ENCODE measurements around the gene VPS13A. TPM values are rescaled to one million over a fixed set of nuclear protein-coding genes. Genes with fewer than 3 reads are reported as not detected.
A peak's percentile ranks its signal among the peaks of the same experiment; 100 is the strongest.

The VPS13A gene
- total and polyA plus RNA-seq, 2 donors (not counting 1 experiment from before 2014, with no cell fraction given) = 12.8 to 39.3 TPM

GRCh38 chr9:77271023-77271690 lies 93.8 kb downstream of the VPS13A start:
- no peaks in the 10 kb centered on the region for H3K9me3 ChIP-seq (ENCODE audit: control insufficient read depth, insufficient read depth, low read depth, low read length)
- no peaks in the 10 kb centered on the region for H3K79me2 ChIP-seq (ENCODE audit: control insufficient read depth, insufficient read depth, low read length)
- peak in 1 of 2 donors; percentile 2 for DNase-seq (ENCODE audit: low read depth in 2 of 2)
- no peak overlapping the region for H2AFZ ChIP-seq (ENCODE audit: low read length)
- no peaks in the 10 kb centered on the region for H4K20me1 ChIP-seq (ENCODE audit: control insufficient read depth, extremely low read depth, insufficient read depth, low read length)
- TF ChIP-seq CTCF (conservative IDR thresholded peaks at IDR 0.05 in 1 of 2, IDR thresholded peaks at IDR 0.05 in 1 of 2; ENCODE audit: low read depth in 1 of 2, low read length in 2 of 2) = no peak
- no peak for TF ChIP-seq EZH2 (IDR thresholded peaks at IDR 0.05; ENCODE audit: low read length, missing control alignments)
- H3K9ac ChIP-seq (ENCODE audit: insufficient read depth, low read length) = no peak overlapping the region
- no peak overlapping the region for H3K4me3 ChIP-seq (replicated peaks in 1 of 4; ENCODE audit: control extremely low read depth in 1 of 4, insufficient read depth in 1 of 4, low read depth in 3 of 4, low read length in 4 of 4)
- no peaks in the 10 kb centered on the region for H3K36me3 ChIP-seq (ENCODE audit: control insufficient read depth, insufficient read depth, low read length)
- no peak overlapping the region for H3K4me2 ChIP-seq (ENCODE audit: extremely low read depth, insufficient read depth, low read length)
- no peak overlapping the region for H3K27ac ChIP-seq (ENCODE audit: insufficient read depth, low read length)
- H3K27me3 ChIP-seq (ENCODE audit: control insufficient read depth, insufficient read depth, low read length) = no peaks in the 10 kb centered on the region
- H3K4me1 ChIP-seq (ENCODE audit: control insufficient read depth, extremely low read depth, insufficient read depth, low read length) = no peaks in the 10 kb centered on the region

GRCh38 chr9:77276799-77277198 lies 99.5 kb downstream of the VPS13A start:
- no peak for TF ChIP-seq CTCF (conservative IDR thresholded peaks at IDR 0.05 in 1 of 2, IDR thresholded peaks at IDR 0.05 in 1 of 2; ENCODE audit: low read depth in 1 of 2, low read length in 2 of 2)
- TF ChIP-seq EZH2 (IDR thresholded peaks at IDR 0.05; ENCODE audit: low read length, missing control alignments) = no peak
- Histone ChIP-seq H3K4me3 (replicated peaks in 1 of 4; ENCODE audit: control extremely low read depth in 1 of 4, insufficient read depth in 1 of 4, low read depth in 3 of 4, low read length in 4 of 4) (no peak overlapping the region), H3K4me2 (ENCODE audit: extremely low read depth, insufficient read depth, low read length) (no peak overlapping the region), H3K79me2 (ENCODE audit: control insufficient read depth, insufficient read depth, low read length) (no peaks in the 10 kb centered on the region), H3K27ac (ENCODE audit: insufficient read depth, low read length) (no peak overlapping the region), H4K20me1 (ENCODE audit: control insufficient read depth, extremely low read depth, insufficient read depth, low read length) (no peaks in the 10 kb centered on the region), H2AFZ (ENCODE audit: low read length) (no peak overlapping the region), H3K4me1 (ENCODE audit: control insufficient read depth, extremely low read depth, insufficient read depth, low read length) (no peaks in the 10 kb centered on the region), H3K9me3 (ENCODE audit: control insufficient read depth, insufficient read depth, low read depth, low read length) (no peaks in the 10 kb centered on the region), H3K36me3 (ENCODE audit: control insufficient read depth, insufficient read depth, low read length) (no peaks in the 10 kb centered on the region), H3K9ac (ENCODE audit: insufficient read depth, low read length) (no peak overlapping the region), H3K27me3 (ENCODE audit: control insufficient read depth, insufficient read depth, low read length) (no peaks in the 10 kb centered on the region)
- no peak for DNase-seq (ENCODE audit: low read depth in 2 of 2)

- H3K9ac ChIP-seq (ENCODE audit: insufficient read depth, low read length) = no peak overlapping the region
- H3K27ac ChIP-seq (ENCODE audit: insufficient read depth, low read length) = no peak overlapping the region
- H2AFZ ChIP-seq (ENCODE audit: low read length) = no peak overlapping the region
- no peak overlapping the region for H3K4me2 ChIP-seq (ENCODE audit: extremely low read depth, insufficient read depth, low read length)
- no peaks in the 10 kb centered on the region for H4K20me1 ChIP-seq (ENCODE audit: control insufficient read depth, extremely low read depth, insufficient read depth, low read length)
- H3K79me2 ChIP-seq (ENCODE audit: control insufficient read depth, insufficient read depth, low read length) = no peaks in the 10 kb centered on the region
- H3K9me3 ChIP-seq (ENCODE audit: control insufficient read depth, insufficient read depth, low read depth, low read length) = no peaks in the 10 kb centered on the region
- TF ChIP-seq EZH2 (IDR thresholded peaks at IDR 0.05; ENCODE audit: low read length, missing control alignments) (no peak), CTCF (conservative IDR thresholded peaks at IDR 0.05 in 1 of 2, IDR thresholded peaks at IDR 0.05 in 1 of 2; ENCODE audit: low read depth in 1 of 2, low read length in 2 of 2) (no peak)
- no peaks in the 10 kb centered on the region for H3K4me1 ChIP-seq (ENCODE audit: control insufficient read depth, extremely low read depth, insufficient read depth, low read length)
- H3K27me3 ChIP-seq (ENCODE audit: control insufficient read depth, insufficient read depth, low read length) = no peaks in the 10 kb centered on the region
- no peaks in the 10 kb centered on the region for H3K36me3 ChIP-seq (ENCODE audit: control insufficient read depth, insufficient read depth, low read length)
- DNase-seq (ENCODE audit: low read depth in 2 of 2) = no peak
- H3K4me3 ChIP-seq (replicated peaks in 1 of 4; ENCODE audit: control extremely low read depth in 1 of 4, insufficient read depth in 1 of 4, low read depth in 3 of 4, low read length in 4 of 4) = no peak overlapping the region
Measured at GRCh38 chr9:77277719-77278118, 100.4 kb downstream of the VPS13A start.

Data from fibroblast of lung (primary cell).